Mesodermal cell (in vitro differentiated cells): Measurements from ENCODE around the gene PRPSAP1.
"Not testable (repeated sequence)": the region's sequence is repeated elsewhere in the genome, so short reads cannot be mapped to it uniquely, and the experiment has no call there.

ENCODE experiments used
- H3K27ac ChIP-seq: 2 replicates; pipeline ENCODE4 v1.7.0; 2013; ENCODE audit warnings: mild to moderate bottlenecking, low read depth, low read length, moderate library complexity; ENCODE audit not compliant: severe bottlenecking
- H3K36me3 ChIP-seq: 2 replicates; pipeline ENCODE4 v1.7.1; 2013; ENCODE audit warnings: mild to moderate bottlenecking, low read length, moderate library complexity; ENCODE audit not compliant: control insufficient read depth, insufficient read depth
- H3K4me1 ChIP-seq: one replicate; pipeline ENCODE4 v1.7.1; 2013; ENCODE audit warnings: mild to moderate bottlenecking, low read length; ENCODE audit not compliant: insufficient read depth, control insufficient read depth, poor library complexity, severe bottlenecking
- H3K4me3 ChIP-seq: 2 replicates; pipeline ENCODE4 v1.7.0; 2013; ENCODE audit warnings: low read length, control low read depth, mild to moderate bottlenecking; ENCODE audit not compliant: insufficient read depth, poor library complexity, severe bottlenecking; ENCODE audit errors: extremely low read depth
- H3K9me3 ChIP-seq: 2 replicates; pipeline ENCODE4 v1.7.1; 2013; ENCODE audit warnings: mild to moderate bottlenecking, low read length, moderate library complexity; ENCODE audit not compliant: control insufficient read depth
- WGBS, 2 experiments: methylation state at CpG; one replicate each; pipeline ENCODE4 v1.1.5; 2013; ENCODE audit warnings: missing lambda C conversion rate in 2 of 2; ENCODE audit not compliant: insufficient coverage in 2 of 2; 5-methylcytosine and 5-hydroxymethylcytosine counted together

The PRPSAP1 gene

GRCh38 chr17:76268991-76269981 lies 84.4 kb downstream of the PRPSAP1 start:
- H3K9me3 ChIP-seq = no peaks in the 10 kb centered on the region
- peaks cover 45% of the 10 kb centered on the region for H3K36me3 ChIP-seq
- peaks cover 43% of the 10 kb centered on the region for H3K4me1 ChIP-seq
- H3K4me3 ChIP-seq = no peak overlapping the region
- H3K27ac ChIP-seq = peak overlapping the region; percentile 10
- WGBS, 2 experiments = 90 to 98% methylated on average over 10 to 12 of the region's 12 CpGs

- 80 to 87% methylated on average over 2 to 6 of the region's 9 CpGs for WGBS, 2 experiments
- no peaks in the 10 kb centered on the region for H3K9me3 ChIP-seq
- peak overlapping the region; percentile 8 for H3K4me3 ChIP-seq
- H3K4me1 ChIP-seq = peaks cover 46% of the 10 kb centered on the region
- H3K36me3 ChIP-seq = peaks cover 45% of the 10 kb centered on the region
- peak overlapping the region; percentile 53 for H3K27ac ChIP-seq
These were observed 85.5 kb downstream of the PRPSAP1 start for GRCh38 chr17:76268015-76268749.

GRCh38 chr17:76267581-76268001 lies 86.1 kb downstream of the PRPSAP1 start:
- peak overlapping the region; percentile 53 for H3K27ac ChIP-seq
- H3K4me3 ChIP-seq = peak overlapping the region; percentile 84
- WGBS, 2 experiments = 94 to 96% methylated on average over 12 to 13 of the region's 13 CpGs
- H3K36me3 ChIP-seq = peaks cover 45% of the 10 kb centered on the region
- H3K4me1 ChIP-seq = peaks cover 46% of the 10 kb centered on the region
- H3K9me3 ChIP-seq = not testable (repeated sequence)

GRCh38 chr17:76267051-76267576 lies 86.6 kb downstream of the PRPSAP1 start:
- Histone ChIP-seq H3K27ac (peak overlapping the region; percentile 78), H3K36me3 (peaks cover 45% of the 10 kb centered on the region), H3K4me3 (peak overlapping the region; percentile 84), H3K9me3 (no peaks in the 10 kb centered on the region), H3K4me1 (peaks cover 46% of the 10 kb centered on the region)
- WGBS, 2 experiments = 95 to 100% methylated on average over 4 of the region's 4 CpGs

GRCh38 chr17:76266244-76266938 lies 87.3 kb downstream of the PRPSAP1 start:
- peak overlapping the region; percentile 84 for H3K4me3 ChIP-seq
- H3K9me3 ChIP-seq = no peaks in the 10 kb centered on the region
- peak overlapping the region; percentile 78 for H3K27ac ChIP-seq
- peaks cover 43% of the 10 kb centered on the region for H3K36me3 ChIP-seq
- peaks cover 39% of the 10 kb centered on the region for H3K4me1 ChIP-seq
- 22 to 44% methylated on average over 2 to 4 of the region's 12 CpGs for WGBS, 2 experiments

- peaks cover 36% of the 10 kb centered on the region for H3K4me1 ChIP-seq
- H3K27ac ChIP-seq = peak overlapping the region; percentile 78
- peaks cover 36% of the 10 kb centered on the region for H3K36me3 ChIP-seq
- H3K4me3 ChIP-seq = peak overlapping the region; percentile 84
- WGBS, 2 experiments = 1% methylated on average over 55 to 60 of the region's 76 CpGs
- H3K9me3 ChIP-seq = no peaks in the 10 kb centered on the region
These were observed 88.0 kb downstream of the PRPSAP1 start for GRCh38 chr17:76265624-76266243.

GRCh38 chr17:76264755-76265623 lies 88.7 kb downstream of the PRPSAP1 start, which contains the start of gene UBALD2:
UBALD2 (plus strand) TSS chr17:76265348; CDS start chr17:76265506, 158 bp downstream.
- Histone ChIP-seq H3K9me3 (no peaks in the 10 kb centered on the region), H3K36me3 (peaks cover 32% of the 10 kb centered on the region), H3K4me3 (peak within 1 kb of the TSS; percentile 84), H3K4me1 (peaks cover 36% of the 10 kb centered on the region), H3K27ac (peak within 1 kb of the TSS; percentile 85)
- 0% methylated on average over 66 to 92 of the region's 94 CpGs for WGBS, 2 experiments

GRCh38 chr17:76264425-76264754 lies 89.3 kb downstream of the PRPSAP1 start:
- H3K9me3 ChIP-seq = no peaks in the 10 kb centered on the region
- WGBS, 2 experiments = 83 to 93% methylated on average over 6 of the region's 9 CpGs
- peak overlapping the region; percentile 85 for H3K27ac ChIP-seq
- H3K4me1 ChIP-seq = peaks cover 36% of the 10 kb centered on the region
- H3K36me3 ChIP-seq = peaks cover 26% of the 10 kb centered on the region
- no peak overlapping the region for H3K4me3 ChIP-seq

- H3K27ac ChIP-seq = peak overlapping the region; percentile 85
- 90 to 100% methylated on average over 3 of the region's 5 CpGs for WGBS, 2 experiments
These were observed 89.8 kb downstream of the PRPSAP1 start for GRCh38 chr17:76263896-76264295.

More at GRCh38 chr17:76263896-76264295, 89.8 kb downstream of the PRPSAP1 start:
- no peaks in the 10 kb centered on the region for H3K9me3 ChIP-seq
- no peak overlapping the region for H3K4me3 ChIP-seq
- H3K36me3 ChIP-seq = peaks cover 22% of the 10 kb centered on the region
- H3K4me1 ChIP-seq = peaks cover 32% of the 10 kb centered on the region
